Heart left ventricle (tissue), 13 donors: ENCODE measurements around the gene ANKRD13B.

Source experiments
- POLR2A ChIP-seq, 2 donors: fragments of 450-650 bp; IDR thresholded peaks; one replicate each; pipeline ENCODE4 v1.6.1; 2017; ENCODE audit warnings: antibody characterized with exemption in 2 of 2, mild to moderate bottlenecking in 2 of 2, moderate library complexity in 2 of 2
- TF ChIP-seq, protein P1 (sequence below), 12 donors: fragments of 200-600 bp; sonication (generic) in 4 of 12; IDR thresholded peaks; one replicate each; pipeline versions ENCODE4 v1.5.0 to v1.8.0; 2018 to 2022; ENCODE audit warnings: antibody characterized with exemption in 12 of 12, mild to moderate bottlenecking in 5 of 12
- donor health status: ischemic (EF 13 %, LVEDD 7.1; RV severe dilation, severe dysfunction).
- donor health status: DM: no; HTN: yes; CAD: no.
- donor health status: DM: no; HTN: no; CAD: no.
- donor health status: ischemic (EF 25% LVEDD 6.9; RV normal size, moderate dysfunction).
- donor health status: ischemic (EF 25% LVEDD 5.7; RV mildly dilated, moderate dysfunction).
- donor health status: ischemic (EF 35%, LVEDD 5.7; RV mildly dilated, moderate dysfunction).
- donor health status: nonischemic (EF 11% LVEDD 7.7; RV severe dilation, severe dysfunction).
- donor health status: DM: yes; HTN: yes; CAD: no.
- donor health status: PGD.
- donor health status: ischemic (EF 29% LVEDD 5.4; RV normal size, mild dysfunction).
- donor health status: nonischemic (EF 23%, LVEDD 6.1; RV moderate dilation, normal function).

DNA sequence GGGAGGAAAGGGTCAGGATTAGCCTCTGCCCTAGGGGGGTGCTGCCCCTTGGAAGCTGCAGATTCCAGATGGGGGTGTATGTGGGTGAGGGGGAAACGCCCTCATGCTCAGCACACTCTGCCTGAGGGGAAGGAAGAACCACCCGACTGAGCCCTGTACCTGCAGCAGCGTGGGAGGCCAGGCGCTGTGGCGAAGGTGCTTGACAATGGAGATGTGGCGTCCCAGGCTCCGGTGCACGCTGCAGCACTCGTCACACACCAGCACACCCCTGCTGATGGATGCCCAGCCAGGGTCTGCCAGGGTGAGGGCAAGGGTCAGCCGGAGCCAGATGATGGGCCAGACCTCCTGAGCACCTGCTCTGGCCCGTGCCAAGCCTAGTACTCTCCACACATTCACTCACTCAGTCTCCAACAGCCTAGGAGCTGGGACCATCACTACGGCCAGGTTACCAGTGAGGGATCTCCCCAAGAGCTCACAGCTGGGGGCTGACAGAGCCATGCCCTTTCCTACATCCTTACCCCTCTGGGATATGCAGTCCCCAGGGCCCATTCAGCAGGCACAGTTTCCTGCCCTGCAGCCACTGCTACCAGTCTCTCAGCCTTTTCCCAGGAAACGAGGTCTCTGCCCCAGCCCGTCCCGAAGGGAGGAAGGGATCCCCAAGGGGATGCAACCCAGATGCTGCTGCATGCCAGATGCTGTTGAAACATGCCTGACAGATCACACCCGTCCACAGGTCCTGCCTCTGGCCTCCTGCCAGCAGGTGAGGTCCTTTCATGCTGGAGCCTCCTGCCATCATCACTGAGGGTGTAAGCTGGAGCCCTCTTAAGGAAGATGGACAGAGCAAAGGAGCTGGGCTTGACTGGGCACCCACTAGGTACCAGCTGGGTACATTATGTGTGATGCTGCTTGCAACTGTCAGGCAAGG is 9.3 kb upstream of the ANKRD13B start:
- TF ChIP-seq, protein P1, sequence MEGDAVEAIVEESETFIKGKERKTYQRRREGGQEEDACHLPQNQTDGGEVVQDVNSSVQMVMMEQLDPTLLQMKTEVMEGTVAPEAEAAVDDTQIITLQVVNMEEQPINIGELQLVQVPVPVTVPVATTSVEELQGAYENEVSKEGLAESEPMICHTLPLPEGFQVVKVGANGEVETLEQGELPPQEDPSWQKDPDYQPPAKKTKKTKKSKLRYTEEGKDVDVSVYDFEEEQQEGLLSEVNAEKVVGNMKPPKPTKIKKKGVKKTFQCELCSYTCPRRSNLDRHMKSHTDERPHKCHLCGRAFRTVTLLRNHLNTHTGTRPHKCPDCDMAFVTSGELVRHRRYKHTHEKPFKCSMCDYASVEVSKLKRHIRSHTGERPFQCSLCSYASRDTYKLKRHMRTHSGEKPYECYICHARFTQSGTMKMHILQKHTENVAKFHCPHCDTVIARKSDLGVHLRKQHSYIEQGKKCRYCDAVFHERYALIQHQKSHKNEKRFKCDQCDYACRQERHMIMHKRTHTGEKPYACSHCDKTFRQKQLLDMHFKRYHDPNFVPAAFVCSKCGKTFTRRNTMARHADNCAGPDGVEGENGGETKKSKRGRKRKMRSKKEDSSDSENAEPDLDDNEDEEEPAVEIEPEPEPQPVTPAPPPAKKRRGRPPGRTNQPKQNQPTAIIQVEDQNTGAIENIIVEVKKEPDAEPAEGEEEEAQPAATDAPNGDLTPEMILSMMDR (IDR thresholded peaks at IDR 0.05) = no peak
- TF ChIP-seq POLR2A (IDR thresholded peaks at IDR 0.05) = no peak
